MM.1S (cell line): ENCODE results near the gene NR6A1.

Experiments used
- DNase-seq: peaks from one replicate; pipeline ENCODE4 v3.0.0-alpha.2; 2015
- H2AFZ ChIP-seq: fragments of 300-600 bp; sonication (generic); 2 replicates; pipeline ENCODE4 v1.6.0; 2016; ENCODE audit warnings: antibody characterized with exemption, low read length
- H3F3A ChIP-seq: fragments of 300-600 bp; sonication (generic); 2 replicates; pipeline ENCODE4 v1.6.1; 2016; ENCODE audit warnings: mild to moderate bottlenecking, antibody characterized with exemption, low read length, moderate library complexity, mixed read lengths; ENCODE audit not compliant: insufficient read depth
- H3K27ac ChIP-seq: fragments of 300-600 bp; sonication (generic); 2 replicates; pipeline ENCODE4 v1.5.1; 2016; ENCODE audit warnings: mild to moderate bottlenecking, low read length
- H3K27me3 ChIP-seq: fragments of 300-600 bp; sonication (generic); replicated peaks from 2 replicates; pipeline ENCODE4 v1.6.0; 2016; ENCODE audit warnings: low read length; ENCODE audit not compliant: insufficient read depth
- H3K36me3 ChIP-seq: fragments of 300-600 bp; sonication (generic); replicated peaks from 2 replicates; pipeline ENCODE4 v1.6.1; 2016; ENCODE audit warnings: mild to moderate bottlenecking, low read length, mixed read lengths; ENCODE audit not compliant: insufficient read depth
- H3K4me1 ChIP-seq: fragments of 300-600 bp; sonication (generic); 2 replicates; pipeline ENCODE4 v1.6.1; 2016; ENCODE audit warnings: low read length, mixed read lengths
- H3K4me2 ChIP-seq: fragments of 300-600 bp; sonication (generic); 2 replicates; pipeline ENCODE4 v1.6.0; 2016; ENCODE audit warnings: low read depth, low read length
- H3K4me3 ChIP-seq: fragments of 300-600 bp; sonication (generic); 2 replicates; pipeline ENCODE4 v1.5.1; 2016; ENCODE audit warnings: low read length, mixed read lengths
- H3K79me2 ChIP-seq: fragments of 300-600 bp; sonication (generic); 2 replicates; pipeline ENCODE4 v1.6.1; 2016; ENCODE audit warnings: mixed run types, low read length, mixed read lengths
- H3K9ac ChIP-seq: fragments of 300-600 bp; sonication (generic); 2 replicates; pipeline ENCODE4 v1.6.1; 2016; ENCODE audit warnings: low read length, mixed read lengths
- H3K9me2 ChIP-seq: fragments of 300-600 bp; sonication (generic); replicated peaks from 2 replicates; pipeline ENCODE4 v1.6.1; 2016; ENCODE audit warnings: mild to moderate bottlenecking, low read length, mixed read lengths; ENCODE audit not compliant: insufficient read depth
- H3K9me3 ChIP-seq: fragments of 300-600 bp; sonication (generic); replicated peaks from 2 replicates; pipeline ENCODE4 v1.6.1; 2016; ENCODE audit warnings: mild to moderate bottlenecking, low read length, mixed read lengths; ENCODE audit not compliant: insufficient read depth
- H4K20me1 ChIP-seq: fragments of 300-600 bp; sonication (generic); 2 replicates; pipeline ENCODE4 v1.6.1; 2016; ENCODE audit warnings: mild to moderate bottlenecking, low read length, moderate library complexity, mixed read lengths; ENCODE audit not compliant: insufficient read depth
- CTCF ChIP-seq: fragments of 300-600 bp; sonication (generic); IDR thresholded peaks from 2 replicates; pipeline ENCODE4 v1.5.1; 2016; ENCODE audit warnings: antibody characterized with exemption, low read length, mixed read lengths
- EZH2 ChIP-seq: fragments of 300-600 bp; sonication (generic); optimal IDR thresholded peaks from 2 replicates; pipeline ENCODE3; 2017; ENCODE audit warnings: low read depth, mild to moderate bottlenecking, antibody characterized with exemption, low read length, mixed read lengths
- EZH2phosphoT487 ChIP-seq: fragments of 300-600 bp; sonication (generic); IDR thresholded peaks from 2 replicates; pipeline ENCODE4 v1.6.1; 2018; ENCODE audit warnings: antibody characterized with exemption, low read length

NR6A1 gene

DNA sequence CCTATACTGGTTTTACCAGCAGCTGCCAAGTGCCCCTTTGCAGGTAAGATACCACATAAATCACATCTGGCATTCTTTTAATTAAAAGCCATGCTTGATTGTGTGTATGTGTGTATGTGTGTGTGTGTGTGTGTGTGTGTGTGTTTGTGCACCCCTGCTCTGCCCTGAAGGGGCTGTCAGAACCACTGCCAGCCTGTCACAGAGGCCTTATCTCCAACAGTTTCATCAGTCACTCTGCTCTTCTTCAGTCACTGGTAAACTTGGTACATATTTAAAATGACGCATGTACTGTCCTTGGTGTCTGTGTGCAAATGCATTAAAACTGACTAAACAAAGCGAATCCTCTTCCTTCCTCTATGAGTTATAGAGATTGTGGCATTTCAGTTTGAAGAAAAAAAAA, 244.9 kb downstream of the NR6A1 start:
- no peak for DNase-seq
- Histone ChIP-seq H3K27me3 (no peaks in the 10 kb centered on the region), H3F3A (no peaks in the 10 kb centered on the region), H3K9me3 (no peaks in the 10 kb centered on the region), H3K4me1 (no peaks in the 10 kb centered on the region), H3K4me2 (no peak overlapping the region), H4K20me1 (no peaks in the 10 kb centered on the region), H3K79me2 (no peaks in the 10 kb centered on the region), H2AFZ (no peak overlapping the region), H3K36me3 (no peaks in the 10 kb centered on the region), H3K27ac (no peak overlapping the region), H3K9me2 (no peaks in the 10 kb centered on the region), H3K9ac (no peak overlapping the region), H3K4me3 (no peak overlapping the region)
- no peak for TF ChIP-seq CTCF
- TF ChIP-seq EZH2, result no peak
- TF ChIP-seq EZH2phosphoT487, result no peak

- H3K9me3 ChIP-seq, result no peaks in the 10 kb centered on the region
- no peak overlapping the region for H3K4me3 ChIP-seq
- no peaks in the 10 kb centered on the region for H3K27me3 ChIP-seq
- H3K27ac ChIP-seq, result no peak overlapping the region
- no peaks in the 10 kb centered on the region for H3K36me3 ChIP-seq
- DNase-seq, result no peak
- H3K4me1 ChIP-seq, result no peaks in the 10 kb centered on the region
- no peak overlapping the region for H3K9ac ChIP-seq
- H4K20me1 ChIP-seq, result no peaks in the 10 kb centered on the region
- no peak for TF ChIP-seq EZH2
- no peak for TF ChIP-seq EZH2phosphoT487
- TF ChIP-seq CTCF, result no peak
- H3K9me2 ChIP-seq, result no peaks in the 10 kb centered on the region
- H2AFZ ChIP-seq, result no peak overlapping the region
- H3K79me2 ChIP-seq, result no peaks in the 10 kb centered on the region
- no peaks in the 10 kb centered on the region for H3F3A ChIP-seq
- no peak overlapping the region for H3K4me2 ChIP-seq
Observed at GRCh38 chr9:124522121-124523098, 248.7 kb downstream of the NR6A1 start.

GRCh38 chr9:124521142-124521541, 250.0 kb downstream of the NR6A1 start:
- Histone ChIP-seq H3K27ac (no peak overlapping the region), H3F3A (no peaks in the 10 kb centered on the region), H3K27me3 (no peaks in the 10 kb centered on the region), H3K9me2 (no peaks in the 10 kb centered on the region), H3K4me1 (no peaks in the 10 kb centered on the region), H3K9ac (no peak overlapping the region), H3K4me2 (no peak overlapping the region), H2AFZ (no peak overlapping the region), H3K9me3 (no peaks in the 10 kb centered on the region), H3K36me3 (no peaks in the 10 kb centered on the region), H3K4me3 (no peak overlapping the region), H3K79me2 (no peaks in the 10 kb centered on the region), H4K20me1 (no peaks in the 10 kb centered on the region)
- DNase-seq, result no peak
- TF ChIP-seq CTCF, result no peak
- TF ChIP-seq EZH2phosphoT487, result no peak
- TF ChIP-seq EZH2, result no peak
